Measurements from ENCODE around the gene DMGDH.

DMGDH gene

GRCh38 chr5:78972654-78973428 lies 96.6 kb downstream of the DMGDH start:
- DNase-seq: peak; percentile 37

- no peak for DNase-seq
Observed at GRCh38 chr5:78971998-78972397, 97.5 kb downstream of the DMGDH start.

DNA sequence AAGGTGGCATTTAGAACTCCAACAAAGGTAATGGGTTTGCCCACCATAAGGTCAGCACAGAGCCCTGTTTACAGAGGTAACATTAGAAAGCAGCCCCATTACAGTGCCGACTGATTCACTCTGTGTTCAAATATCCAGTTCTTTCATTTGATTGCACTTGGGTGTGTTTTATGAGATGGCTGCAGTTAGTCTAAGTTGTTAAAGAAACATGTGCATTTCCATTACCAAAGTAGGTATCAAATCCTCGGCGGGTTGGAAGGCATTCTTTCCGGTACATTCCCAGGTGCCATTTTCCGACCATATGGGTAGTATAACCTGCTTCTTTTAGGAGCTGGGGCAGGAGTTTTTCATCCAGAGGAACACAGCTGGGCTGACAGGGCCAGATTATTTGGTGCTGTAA lies 100.7 kb downstream of the DMGDH start:
- no peak for DNase-seq

DNA sequence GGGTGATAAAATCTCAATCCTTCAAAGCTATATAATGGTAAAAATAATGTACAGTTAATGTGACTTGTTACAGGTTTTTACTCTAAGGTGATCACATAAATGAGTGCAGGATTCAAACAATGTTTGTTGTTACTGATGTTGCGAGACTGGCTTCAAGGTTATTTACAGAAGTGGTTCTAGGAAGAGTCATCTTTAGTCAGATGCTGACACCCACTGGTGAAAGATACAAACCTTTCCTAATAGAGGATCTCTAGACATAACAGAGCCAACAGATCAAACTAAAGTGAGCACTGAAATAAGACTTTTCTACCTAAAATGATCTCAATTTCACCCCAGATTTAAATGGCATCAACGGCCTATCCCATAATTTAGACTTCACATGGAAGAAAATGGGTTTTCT lies 104.6 kb downstream of the DMGDH start:
- DNase-seq: peak; percentile 59

- DNase-seq: no peak
Observed at GRCh38 chr5:78961743-78962142, 107.7 kb downstream of the DMGDH start.

- no peak for DNase-seq
Observed at GRCh38 chr5:78959767-78960166, 109.7 kb downstream of the DMGDH start.

DNA sequence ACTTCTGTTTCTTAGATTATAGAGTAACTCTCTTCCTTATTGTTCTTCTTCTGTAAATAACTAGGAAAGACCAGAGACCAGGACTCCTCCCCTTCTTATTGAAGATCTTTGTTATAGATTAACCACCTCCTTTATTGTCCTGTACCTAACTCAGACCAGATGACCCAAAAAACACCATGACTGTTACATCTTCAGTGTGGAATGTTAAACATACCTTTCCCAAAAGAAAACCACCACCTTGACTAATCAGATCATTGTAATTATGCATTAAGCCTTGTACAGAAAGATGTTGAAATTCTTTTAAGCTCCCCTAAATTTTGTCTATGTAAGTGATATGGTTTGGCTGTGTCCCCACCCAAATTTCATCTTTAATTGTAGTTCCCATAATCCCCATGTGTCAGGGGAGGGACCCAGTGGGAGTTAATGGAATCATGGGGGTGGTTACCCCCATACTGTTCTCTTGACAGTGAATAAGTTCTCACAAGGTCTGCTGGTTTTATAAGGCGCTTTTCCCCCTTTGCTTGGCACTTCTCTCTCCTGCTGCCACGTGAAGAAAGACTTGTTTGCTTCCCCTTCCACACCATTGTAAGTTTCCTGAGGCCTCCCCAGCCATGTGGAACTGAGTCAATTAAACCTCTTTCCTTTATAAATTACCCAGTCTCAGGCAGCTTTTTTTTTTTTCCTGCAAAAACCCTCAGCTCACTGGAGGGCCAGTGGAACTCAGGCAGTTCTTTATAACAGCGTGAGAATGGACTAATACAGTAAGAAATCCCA lies 110.6 kb downstream of the DMGDH start:
- DNase-seq: no peak

- DNase-seq: no peak
Observed at GRCh38 chr5:78956901-78957300, 112.6 kb downstream of the DMGDH start.

GRCh38 chr5:78953092-78953800 lies 116.2 kb downstream of the DMGDH start:
- no peak for DNase-seq
